ENCODE results near the gene RIC8B. TPM values are rescaled to one million over a fixed set of nuclear protein-coding genes. Genes with fewer than 3 reads are reported as not detected.

Gene RIC8B
- total RNA-seq, 1 donor from 2014 or later: 19.7 TPM

DNA sequence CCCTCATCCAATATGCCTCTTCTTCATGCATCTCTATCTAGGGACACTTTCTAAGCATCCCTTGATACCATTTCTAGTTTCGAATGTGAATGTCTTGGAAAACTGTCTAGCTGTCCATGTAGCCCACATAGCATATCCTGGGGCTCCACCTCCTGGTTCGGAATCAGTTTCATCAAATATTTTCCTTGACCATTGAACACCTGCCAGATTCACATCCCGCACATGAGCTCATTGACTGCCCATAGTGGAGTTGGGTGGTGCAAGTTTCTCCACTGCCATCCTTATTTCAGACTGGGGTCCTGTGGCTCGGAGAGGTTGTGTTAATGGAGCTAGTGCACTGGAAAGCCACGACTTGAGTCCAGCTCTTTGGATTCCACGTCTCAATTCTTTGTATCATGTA lies 122.6 kb downstream of the RIC8B start:
- H3K4me3 ChIP-seq (ENCODE audit: insufficient read depth, low read depth, low read length): no peak overlapping the region
- H2AFZ ChIP-seq (ENCODE audit: low read depth, low read length): no peak overlapping the region
- no peaks in the 10 kb centered on the region for H3K36me3 ChIP-seq (ENCODE audit: insufficient read depth, low read length)
- H3K9ac ChIP-seq (ENCODE audit: low read length): no peak overlapping the region
- H3K27ac Mint-ChIP-seq (ENCODE audit: unreplicated experiment): no peak overlapping the region
- H3K27ac ChIP-seq (ENCODE audit: low read depth, low read length): no peak overlapping the region
- no peaks in the 10 kb centered on the region for H3K9me3 ChIP-seq (ENCODE audit: insufficient read depth, low read depth, low read length)
- DNase-seq (ENCODE audit: low read depth): no peak
- no peaks in the 10 kb centered on the region for H3K27me3 ChIP-seq (ENCODE audit: insufficient read depth, low read length)
- H3K4me2 ChIP-seq (ENCODE audit: low read length): no peak overlapping the region
- H3K4me1 Mint-ChIP-seq (ENCODE audit: low read depth, unreplicated experiment): peaks cover 5% of the 10 kb centered on the region
- no peak overlapping the region for H3K4me3 Mint-ChIP-seq (ENCODE audit: unreplicated experiment)
- no peaks in the 10 kb centered on the region for H4K20me1 ChIP-seq (ENCODE audit: insufficient read depth, low read length)
- H3K9me3 Mint-ChIP-seq (ENCODE audit: unreplicated experiment): no peaks in the 10 kb centered on the region
- TF ChIP-seq EZH2 (IDR thresholded peaks at IDR 0.05; ENCODE audit: insufficient read depth, low read length) (no peak), CTCF (IDR thresholded peaks at IDR 0.05; ENCODE audit: insufficient read depth, low read depth, low read length) (no peak)
- H3K4me1 ChIP-seq (ENCODE audit: insufficient read depth, low read length): no peaks in the 10 kb centered on the region
- H3K27me3 Mint-ChIP-seq (ENCODE audit: low read depth, unreplicated experiment): peaks cover 14% of the 10 kb centered on the region
- no peaks in the 10 kb centered on the region for H3K79me2 ChIP-seq (ENCODE audit: insufficient read depth, low read length)
- no peaks in the 10 kb centered on the region for H3K36me3 Mint-ChIP-seq (ENCODE audit: low read depth, unreplicated experiment)
- no peak for FAIRE-seq

- Histone ChIP-seq H3K36me3 (ENCODE audit: insufficient read depth, low read length) (no peaks in the 10 kb centered on the region), H3K27me3 (ENCODE audit: insufficient read depth, low read length) (no peaks in the 10 kb centered on the region), H3K9me3 (ENCODE audit: insufficient read depth, low read depth, low read length) (no peaks in the 10 kb centered on the region), H2AFZ (ENCODE audit: low read depth, low read length) (no peak overlapping the region), H4K20me1 (ENCODE audit: insufficient read depth, low read length) (no peaks in the 10 kb centered on the region), H3K9ac (ENCODE audit: low read length) (no peak overlapping the region), H3K79me2 (ENCODE audit: insufficient read depth, low read length) (no peaks in the 10 kb centered on the region), H3K27ac (ENCODE audit: low read depth, low read length) (no peak overlapping the region), H3K4me2 (ENCODE audit: low read length) (no peak overlapping the region), H3K4me3 (ENCODE audit: insufficient read depth, low read depth, low read length) (no peak overlapping the region), H3K4me1 (ENCODE audit: insufficient read depth, low read length) (no peaks in the 10 kb centered on the region)
- no peak for TF ChIP-seq CTCF (IDR thresholded peaks at IDR 0.05; ENCODE audit: insufficient read depth, low read depth, low read length)
- TF ChIP-seq EZH2 (IDR thresholded peaks at IDR 0.05; ENCODE audit: insufficient read depth, low read length): no peak
- no peak for DNase-seq (ENCODE audit: low read depth)
- peaks cover 24% of the 10 kb centered on the region for H3K27me3 Mint-ChIP-seq (ENCODE audit: low read depth, unreplicated experiment)
- H3K4me1 Mint-ChIP-seq (ENCODE audit: low read depth, unreplicated experiment): peaks cover 5% of the 10 kb centered on the region
- H3K36me3 Mint-ChIP-seq (ENCODE audit: low read depth, unreplicated experiment): no peaks in the 10 kb centered on the region
- H3K9me3 Mint-ChIP-seq (ENCODE audit: unreplicated experiment): no peaks in the 10 kb centered on the region
- H3K27ac Mint-ChIP-seq (ENCODE audit: unreplicated experiment): no peak overlapping the region
- no peak for FAIRE-seq
- no peak overlapping the region for H3K4me3 Mint-ChIP-seq (ENCODE audit: unreplicated experiment)
These were observed 123.8 kb downstream of the RIC8B start for GRCh38 chr12:106897981-106898901.

- Histone ChIP-seq H3K4me2 (ENCODE audit: low read length) (no peak overlapping the region), H2AFZ (ENCODE audit: low read depth, low read length) (no peak overlapping the region), H3K36me3 (ENCODE audit: insufficient read depth, low read length) (no peaks in the 10 kb centered on the region), H3K9me3 (ENCODE audit: insufficient read depth, low read depth, low read length) (no peaks in the 10 kb centered on the region), H3K27me3 (ENCODE audit: insufficient read depth, low read length) (no peaks in the 10 kb centered on the region), H3K4me1 (ENCODE audit: insufficient read depth, low read length) (no peaks in the 10 kb centered on the region), H3K79me2 (ENCODE audit: insufficient read depth, low read length) (no peaks in the 10 kb centered on the region), H3K9ac (ENCODE audit: low read length) (no peak overlapping the region), H3K4me3 (ENCODE audit: insufficient read depth, low read depth, low read length) (no peak overlapping the region), H3K27ac (ENCODE audit: low read depth, low read length) (no peak overlapping the region), H4K20me1 (ENCODE audit: insufficient read depth, low read length) (no peaks in the 10 kb centered on the region)
- DNase-seq (ENCODE audit: low read depth) (no peak), FAIRE-seq (no peak)
- Mint-ChIP-seq H3K4me3 (ENCODE audit: unreplicated experiment) (no peak overlapping the region), H3K27me3 (ENCODE audit: low read depth, unreplicated experiment) (peaks cover 27% of the 10 kb centered on the region), H3K4me1 (ENCODE audit: low read depth, unreplicated experiment) (peaks cover 5% of the 10 kb centered on the region), H3K36me3 (ENCODE audit: low read depth, unreplicated experiment) (no peaks in the 10 kb centered on the region), H3K27ac (ENCODE audit: unreplicated experiment) (no peak overlapping the region), H3K9me3 (ENCODE audit: unreplicated experiment) (no peaks in the 10 kb centered on the region)
- TF ChIP-seq CTCF (IDR thresholded peaks at IDR 0.05; ENCODE audit: insufficient read depth, low read depth, low read length) (no peak), EZH2 (IDR thresholded peaks at IDR 0.05; ENCODE audit: insufficient read depth, low read length) (no peak)
These were observed 126.1 kb downstream of the RIC8B start for GRCh38 chr12:106900554-106900953.

Measured in astrocyte (in vitro differentiated cells and primary cell).